H1 (cell line): ENCODE results near the gene KRTAP5-6. TPM values are rescaled to one million over a fixed set of nuclear protein-coding genes. Genes with fewer than 3 reads are reported as not detected.

Source experiments
- CTCF ChIA-PET: fragments of 300-600 bp; sonication (Branson Sonifier 250); formaldehyde crosslinking; loops from one replicate; lab custom pipeline; 2021; ENCODE audit not compliant: partially characterized antibody; lab: Charles Lee
- POLR2A ChIA-PET: fragments of 300-600 bp; sonication (Branson Sonifier 250); formaldehyde crosslinking; loops from one replicate; lab custom pipeline; 2021; ENCODE audit warnings: inconsistent platforms; ENCODE audit not compliant: partially characterized antibody; lab: Charles Lee
- DNase-seq, 2 experiments: peaks; one replicate each; pipeline versions ENCODE4 v3.0.0 to v3.0.0-alpha.2; 2010 to 2022; ENCODE audit warnings: low spot score in 2 of 2, low read depth in 1 of 2, mixed read lengths in 1 of 2
- FAIRE-seq: peaks from 2 replicates; lab custom pipeline; 2011; peaks lifted over from hg19 to GRCh38; lab: Jason Lieb, UNC
- H2AFZ ChIP-seq: 2 replicates; pipeline ENCODE4 v1.8.1; 2012; ENCODE audit warnings: low read length, inconsistent platforms
- H2AK5ac ChIP-seq: 2 replicates; pipeline ENCODE4 v1.6.1; 2013; ENCODE audit warnings: low read depth, low read length
- H2BK120ac ChIP-seq: replicated peaks from 2 replicates; pipeline ENCODE3; 2013; ENCODE audit warnings: low read depth, low read length, inconsistent platforms
- H2BK12ac ChIP-seq: 2 replicates; pipeline ENCODE4 v1.6.1; 2013; ENCODE audit warnings: low read depth, low read length
- H2BK15ac ChIP-seq: 2 replicates; pipeline ENCODE4 v1.6.1; 2013; ENCODE audit warnings: low read length
- H2BK20ac ChIP-seq: 2 replicates; pipeline ENCODE4 v1.6.1; 2013; ENCODE audit warnings: low read length
- H2BK5ac ChIP-seq: 2 replicates; pipeline ENCODE4 v1.6.1; 2013; ENCODE audit warnings: low read depth, low read length
- H3K14ac ChIP-seq: 2 replicates; pipeline ENCODE4 v1.6.1; 2013; ENCODE audit warnings: inconsistent platforms; ENCODE audit not compliant: insufficient read length
- H3K18ac ChIP-seq: 2 replicates; pipeline ENCODE4 v1.6.1; 2013; ENCODE audit warnings: low read length; ENCODE audit errors: extremely low read depth
- H3K23ac ChIP-seq: 2 replicates; pipeline ENCODE4 v1.6.1; 2013; ENCODE audit warnings: inconsistent platforms; ENCODE audit not compliant: insufficient read length
- H3K23me2 ChIP-seq: 2 replicates; pipeline ENCODE4 v1.6.1; 2013; ENCODE audit warnings: low read depth, low read length
- H3K27ac ChIP-seq: 2 replicates; pipeline ENCODE4 v1.6.1; 2011; ENCODE audit warnings: low read depth, low read length, inconsistent platforms
- H3K27me3 ChIP-seq, 4 experiments: replicated peaks in 1 of 4; 1 replicate in 1 of 4; 2 replicates in 3 of 4; pipeline versions ENCODE4 v1.6.1 to v1.8.1; 2011 to 2013; ENCODE audit warnings: low read length in 3 of 4, mild to moderate bottlenecking in 3 of 4, inconsistent platforms in 2 of 4, mixed read lengths in 2 of 4, moderate library complexity in 1 of 4; ENCODE audit not compliant: control insufficient read depth in 3 of 4, insufficient read depth in 3 of 4; ENCODE audit errors: extremely low read depth in 1 of 4
- H3K36me3 ChIP-seq, 4 experiments: 2 replicates each; pipeline versions ENCODE4 v1.6.1 to v1.8.1; 2011 to 2013; ENCODE audit warnings: mild to moderate bottlenecking in 4 of 4, low read length in 3 of 4, moderate library complexity in 2 of 4, control low read depth in 1 of 4, inconsistent platforms in 1 of 4; ENCODE audit not compliant: insufficient read depth in 4 of 4, control insufficient read depth in 2 of 4
- H3K4ac ChIP-seq: replicated peaks from 2 replicates; pipeline ENCODE3; 2013; ENCODE audit warnings: low read length, low read depth, mixed read lengths, inconsistent platforms; ENCODE audit not compliant: insufficient read length
- H3K4me1 ChIP-seq, 4 experiments: replicated peaks in 1 of 4; 1 replicate in 1 of 4; 2 replicates in 3 of 4; pipeline versions ENCODE4 v1.6.1 to v1.8.1; 2011 to 2013; ENCODE audit warnings: low read length in 3 of 4, inconsistent platforms in 2 of 4, mixed read lengths in 1 of 4; ENCODE audit not compliant: insufficient read depth in 4 of 4, control insufficient read depth in 3 of 4
- H3K4me2 ChIP-seq, 2 experiments: 2 replicates each; pipeline versions ENCODE4 v1.6.1 to v1.8.1; 2011 to 2013; ENCODE audit warnings: low read depth in 2 of 2, low read length in 2 of 2, control low read depth in 1 of 2, inconsistent platforms in 1 of 2, mild to moderate bottlenecking in 1 of 2; ENCODE audit not compliant: insufficient read depth in 1 of 2
- H3K4me3 ChIP-seq, 4 experiments: fragments of 200-600, 300-600 bp in 1 of 4; sonication (generic), shearing (Covaris generic), sonication (Bioruptor Twin) in 1 of 4; 2 replicates each; pipeline versions ENCODE4 v1.5.1 to v1.8.1; 2011 to 2016; ENCODE audit warnings: low read length in 4 of 4, low read depth in 3 of 4, control low read depth in 2 of 4, inconsistent platforms in 2 of 4, mild to moderate bottlenecking in 2 of 4, mixed read lengths in 1 of 4, moderate library complexity in 1 of 4; ENCODE audit not compliant: insufficient read depth in 2 of 4; ENCODE audit errors: extremely low read depth in 1 of 4
- H3K56ac ChIP-seq: replicated peaks from 2 replicates; pipeline ENCODE3; 2013; ENCODE audit warnings: low read depth, mild to moderate bottlenecking, mixed read lengths, low read length, inconsistent platforms; ENCODE audit not compliant: insufficient read length
- H3K79me1 ChIP-seq: 2 replicates; pipeline ENCODE4 v1.6.1; 2013; ENCODE audit warnings: low read depth, low read length, control low read depth
- H3K79me2 ChIP-seq, 2 experiments: 2 replicates each; pipeline versions ENCODE4 v1.6.1 to v1.8.1; 2012 to 2013; ENCODE audit warnings: low read length in 2 of 2, mild to moderate bottlenecking in 2 of 2, inconsistent platforms in 1 of 2; ENCODE audit not compliant: insufficient read depth in 2 of 2, control insufficient read depth in 1 of 2
- H3K9ac ChIP-seq, 4 experiments: replicated peaks in 1 of 4; 1 replicate in 1 of 4; 2 replicates in 3 of 4; pipeline versions ENCODE4 v1.6.1 to v1.8.1; 2011 to 2013; ENCODE audit warnings: low read depth in 3 of 4, low read length in 3 of 4, control low read depth in 2 of 4, mild to moderate bottlenecking in 2 of 4, moderate library complexity in 2 of 4, inconsistent platforms in 1 of 4; ENCODE audit errors: extremely low read depth in 1 of 4
- H3K9me3 ChIP-seq, 2 experiments: 2 replicates each; pipeline versions ENCODE4 v1.6.1 to v1.8.1; 2012 to 2013; ENCODE audit warnings: mild to moderate bottlenecking in 2 of 2, moderate library complexity in 2 of 2, control low read depth in 1 of 2, inconsistent platforms in 1 of 2, low read depth in 1 of 2, low read length in 1 of 2, mixed read lengths in 1 of 2; ENCODE audit not compliant: insufficient read depth in 2 of 2
- H4K20me1 ChIP-seq, 2 experiments: replicated peaks in 1 of 2; 2 replicates each; pipeline versions ENCODE3 to v1.8.1; 2011 to 2013; ENCODE audit warnings: inconsistent platforms in 2 of 2, low read length in 2 of 2, mild to moderate bottlenecking in 1 of 2; ENCODE audit not compliant: insufficient read depth in 2 of 2, control insufficient read depth in 1 of 2
- H4K5ac ChIP-seq: 2 replicates; pipeline ENCODE4 v1.6.1; 2013; ENCODE audit warnings: low read length, low read depth, mixed read lengths, inconsistent platforms; ENCODE audit not compliant: insufficient read length
- H4K8ac ChIP-seq: 2 replicates; pipeline ENCODE4 v1.8.0; 2013; ENCODE audit warnings: mild to moderate bottlenecking, moderate library complexity, low read length, inconsistent platforms; ENCODE audit not compliant: insufficient read depth; ENCODE audit errors: extremely low read depth
- H4K91ac ChIP-seq: replicated peaks from 2 replicates; pipeline ENCODE3; 2013; ENCODE audit warnings: low read length, mixed read lengths, inconsistent platforms; ENCODE audit not compliant: insufficient read length
- ASH2L ChIP-seq: fragments of 200-600, 300-600 bp; sonication (generic); IDR thresholded peaks from one replicate; pipeline ENCODE4 v1.7.1; 2017; ENCODE audit warnings: low read length
- CBX5 ChIP-seq: fragments of 300-800, 300-1000 bp; sonication (generic); IDR thresholded peaks from 2 replicates; pipeline ENCODE4 v1.7.1; 2016; ENCODE audit warnings: antibody characterized with exemption, low read length, low read depth
- CHD1 ChIP-seq: IDR thresholded peaks from 2 replicates; pipeline ENCODE4 v1.6.1; 2012; ENCODE audit warnings: low read depth, low read length, improper control_type of control experiment
- CHD2 ChIP-seq: IDR thresholded peaks from 2 replicates; pipeline ENCODE4 v1.6.1; 2012; ENCODE audit warnings: low read length, improper control_type of control experiment
- CREB1 ChIP-seq: IDR thresholded peaks from 2 replicates; pipeline ENCODE4 v1.6.1; 2012; ENCODE audit warnings: inconsistent platforms
- EGR1 ChIP-seq: IDR thresholded peaks from 2 replicates; pipeline ENCODE4 v1.6.1; 2011; ENCODE audit warnings: low read depth, low read length, borderline replicate concordance
- GABPA ChIP-seq: IDR thresholded peaks from 2 replicates; pipeline ENCODE4 v1.6.1; 2011; ENCODE audit warnings: mild to moderate bottlenecking, low read length, moderate library complexity, borderline replicate concordance; ENCODE audit not compliant: insufficient read depth
- HDAC2 ChIP-seq, 2 experiments: fragments of 300-600 bp in 1 of 2; sonication (generic) in 1 of 2; IDR thresholded peaks; 2 replicates each; pipeline ENCODE4 v1.6.1; 2011 to 2012; ENCODE audit warnings: low read depth in 2 of 2, low read length in 2 of 2, mild to moderate bottlenecking in 2 of 2, moderate library complexity in 2 of 2, borderline replicate concordance in 1 of 2, inconsistent platforms in 1 of 2
- JUND ChIP-seq: IDR thresholded peaks from 2 replicates; pipeline ENCODE4 v1.6.1; 2011; ENCODE audit warnings: mild to moderate bottlenecking, improper control_type of control experiment, low read length
- RAD21 ChIP-seq, 2 experiments: IDR thresholded peaks in 1 of 2; conservative IDR thresholded peaks in 1 of 2; 2 replicates each; pipeline ENCODE4 v1.6.1; 2011; ENCODE audit warnings: low read depth in 2 of 2, low read length in 2 of 2, improper control_type of control experiment in 1 of 2, inconsistent platforms in 1 of 2, mild to moderate bottlenecking in 1 of 2, moderate library complexity in 1 of 2
- WGBS, 2 experiments: shearing (Covaris generic) in 1 of 2; methylation state at CpG; one replicate each; pipeline versions ENCODE4 v1.1.6 to v1.1.7; 2013 to 2015; ENCODE audit warnings: low lambda C conversion rate in 2 of 2, mixed read lengths in 2 of 2, inconsistent platforms in 1 of 2, low coverage in 1 of 2, missing lambda C conversion rate in 1 of 2; ENCODE audit not compliant: insufficient replicate concordance in 2 of 2, insufficient coverage in 1 of 2, insufficient read length in 1 of 2; ENCODE audit errors: extremely low coverage in 1 of 2, missing lambda C conversion rate in 1 of 2; 5-methylcytosine and 5-hydroxymethylcytosine counted together
- polyA plus RNA-seq, 7 experiments: library from polyadenylated mRNA; depleted of rRNA in 3 of 7; stranded (reverse) in 5 of 7; unstranded in 2 of 7; fragments of >200 nt in 5 of 7; fragments of 200-250 nt in 2 of 7; gene quantifications; 1 replicate in 5 of 7; 2 replicates in 1 of 7; 4 replicates in 1 of 7; pipeline versions ENCODE4 v1.2.1 to v1.2.3, GENCODE V29; 2011 to 2013; ENCODE audit warnings: missing spikeins in 2 of 7, mixed read lengths in 2 of 7
- total RNA-seq: library from RNA; stranded (reverse); fragmentation: NEBNext Ultra II Directional; extraction: Animal tissue kit (Norgen Biotek cat#: 25700); gene quantifications from 2 replicates; pipeline ENCODE4 v1.2.1, GENCODE V29; 2021
- TF ChIP-seq, protein P1 (sequence below): IDR thresholded peaks from 2 replicates; pipeline ENCODE4 v1.6.1; 2011; ENCODE audit warnings: low read depth, mild to moderate bottlenecking, low read length; ENCODE audit not compliant: insufficient read depth
- TF ChIP-seq, protein P2 (sequence below): IDR thresholded peaks from 2 replicates; pipeline ENCODE4 v1.6.1; 2012; ENCODE audit warnings: inconsistent platforms

Gene KRTAP5-6
- total and polyA plus RNA-seq, 2 of the 8 experiments (the other 6 are each of a cell fraction or from before 2014, with no cell fraction given) = not detected

DNA sequence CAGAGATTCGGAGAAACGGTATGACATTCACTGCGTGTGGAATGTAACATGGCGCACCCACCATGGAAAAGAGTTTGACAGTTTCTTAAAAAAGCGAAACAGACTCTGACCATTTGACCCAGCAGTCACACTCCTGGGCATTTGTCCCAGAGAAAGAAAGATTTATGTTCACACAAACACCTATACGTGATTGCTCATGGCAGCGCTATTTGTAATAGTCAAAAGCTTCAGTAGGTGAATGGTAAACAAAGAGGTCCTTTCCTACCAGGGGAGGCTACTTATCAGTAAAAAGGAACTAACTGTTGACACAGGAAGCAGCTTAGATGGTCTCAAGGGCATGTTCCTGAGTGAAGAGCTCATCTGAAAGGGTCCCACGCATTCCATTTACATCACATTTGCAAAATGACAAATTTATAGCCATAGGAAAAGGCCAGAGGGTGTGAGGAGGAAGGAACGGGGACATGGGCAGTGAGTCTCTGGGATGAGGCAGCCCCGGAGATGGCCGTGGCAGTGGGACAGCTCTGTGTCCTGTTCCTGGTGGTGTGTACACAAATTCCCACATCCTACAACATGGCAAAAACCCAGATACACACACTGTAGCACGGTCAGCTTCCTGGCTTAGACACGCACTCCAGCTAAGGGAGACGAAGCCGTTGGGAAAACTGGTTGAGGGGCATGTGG lies 14.6 kb upstream of the KRTAP5-6 start:
- Histone ChIP-seq H4K20me1 (no peaks in the 10 kb centered on the region), H3K14ac (no peak overlapping the region), H3K4me2 (no peak overlapping the region), H3K9me3 (no peaks in the 10 kb centered on the region), H3K79me2 (no peaks in the 10 kb centered on the region), H3K36me3 (no peaks in the 10 kb centered on the region), H3K4me1 (no peaks in the 10 kb centered on the region), H3K56ac (no peak overlapping the region), H2BK15ac (no peak overlapping the region), H3K23ac (no peak overlapping the region), H4K5ac (no peak overlapping the region), H3K9ac (no peak overlapping the region), H2BK20ac (no peak overlapping the region), H3K27me3 (no peaks in the 10 kb centered on the region), H3K18ac (no peak overlapping the region), H3K79me1 (no peaks in the 10 kb centered on the region), H2AK5ac (no peak overlapping the region), H3K23me2 (no peaks in the 10 kb centered on the region; the same call in 1 of the 2 replicates), H2BK5ac (no peak overlapping the region), H2AFZ (no peak overlapping the region), H2BK120ac (no peak overlapping the region), H3K27ac (no peak overlapping the region; the same call in 1 of the 2 replicates), H2BK12ac (no peak overlapping the region), H4K91ac (no peak overlapping the region), H4K8ac (no peak overlapping the region), H3K4ac (peak overlapping the region; percentile 58), H3K4me3 (no peak overlapping the region)
- POLR2A ChIA-PET = no interaction called here
- DNase-seq (no peak), FAIRE-seq (no peak)
- 95% methylated on average over 15 of the region's 15 CpGs; no CpG with 5 or more reads in 1 of the 2 experiments for WGBS, 2 experiments
- CTCF ChIA-PET = interaction anchor here (0.6 to 5.9 kb wide), 11 partner anchors 10 to 475 kb away, joined by 3 to 41 read pairs (median 4); no protein-coding TSS in a partner anchor
- no peak for TF ChIP-seq CHD1
- TF ChIP-seq CBX5 = no peak
- TF ChIP-seq ASH2L = no peak
- TF ChIP-seq CREB1 = no peak
- TF ChIP-seq GABPA = no peak
- no peak for TF ChIP-seq EGR1
- no peak for TF ChIP-seq HDAC2 (IDR thresholded peaks at IDR 0.05; ENCODE audit: borderline replicate concordance in 1 of 2, low read depth in 2 of 2, low read length in 2 of 2)
- TF ChIP-seq, protein P1, sequence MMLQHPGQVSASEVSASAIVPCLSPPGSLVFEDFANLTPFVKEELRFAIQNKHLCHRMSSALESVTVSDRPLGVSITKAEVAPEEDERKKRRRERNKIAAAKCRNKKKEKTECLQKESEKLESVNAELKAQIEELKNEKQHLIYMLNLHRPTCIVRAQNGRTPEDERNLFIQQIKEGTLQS = no peak
- TF ChIP-seq CHD2 = no peak
- TF ChIP-seq, protein P2, sequence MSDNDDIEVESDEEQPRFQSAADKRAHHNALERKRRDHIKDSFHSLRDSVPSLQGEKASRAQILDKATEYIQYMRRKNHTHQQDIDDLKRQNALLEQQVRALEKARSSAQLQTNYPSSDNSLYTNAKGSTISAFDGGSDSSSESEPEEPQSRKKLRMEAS = no peak
- TF ChIP-seq JUND = no peak
- TF ChIP-seq RAD21 (IDR thresholded peaks at IDR 0.05 in 1 of 2, conservative IDR thresholded peaks at IDR 0.05 in 1 of 2; ENCODE audit: low read depth in 2 of 2, low read length in 2 of 2) = no peak
